ENCODE measurements around the gene CLINT1. TPM values are rescaled to one million over a fixed set of nuclear protein-coding genes. Genes with fewer than 3 reads are reported as not detected.
A peak's percentile ranks its signal among the peaks of the same experiment; 100 is the strongest.

Gene CLINT1
- total and polyA plus RNA-seq, 2 experiments from 2014 or later: 56.2 to 56.7 TPM

- H3K36me3 ChIP-seq: peaks cover 13% of the 10 kb centered on the region
- no peaks in the 10 kb centered on the region for H3K27me3 ChIP-seq
- H3K9me3 ChIP-seq (ENCODE audit: low read depth): no peaks in the 10 kb centered on the region
- no peak overlapping the region for H3K27ac ChIP-seq
- no peaks in the 10 kb centered on the region for H3K4me1 ChIP-seq (ENCODE audit: low read depth)
- TF ChIP-seq, protein P1, sequence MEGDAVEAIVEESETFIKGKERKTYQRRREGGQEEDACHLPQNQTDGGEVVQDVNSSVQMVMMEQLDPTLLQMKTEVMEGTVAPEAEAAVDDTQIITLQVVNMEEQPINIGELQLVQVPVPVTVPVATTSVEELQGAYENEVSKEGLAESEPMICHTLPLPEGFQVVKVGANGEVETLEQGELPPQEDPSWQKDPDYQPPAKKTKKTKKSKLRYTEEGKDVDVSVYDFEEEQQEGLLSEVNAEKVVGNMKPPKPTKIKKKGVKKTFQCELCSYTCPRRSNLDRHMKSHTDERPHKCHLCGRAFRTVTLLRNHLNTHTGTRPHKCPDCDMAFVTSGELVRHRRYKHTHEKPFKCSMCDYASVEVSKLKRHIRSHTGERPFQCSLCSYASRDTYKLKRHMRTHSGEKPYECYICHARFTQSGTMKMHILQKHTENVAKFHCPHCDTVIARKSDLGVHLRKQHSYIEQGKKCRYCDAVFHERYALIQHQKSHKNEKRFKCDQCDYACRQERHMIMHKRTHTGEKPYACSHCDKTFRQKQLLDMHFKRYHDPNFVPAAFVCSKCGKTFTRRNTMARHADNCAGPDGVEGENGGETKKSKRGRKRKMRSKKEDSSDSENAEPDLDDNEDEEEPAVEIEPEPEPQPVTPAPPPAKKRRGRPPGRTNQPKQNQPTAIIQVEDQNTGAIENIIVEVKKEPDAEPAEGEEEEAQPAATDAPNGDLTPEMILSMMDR (IDR thresholded peaks at IDR 0.05; ENCODE audit: low read depth, low read length): no peak
- DNase-seq (ENCODE audit: low read depth in 1 of 2, low spot score in 1 of 2): no peak
- no peak overlapping the region for H3K4me3 ChIP-seq
These were observed 41.0 kb downstream of the CLINT1 start for GRCh38 chr5:157817928-157818327.

DNA sequence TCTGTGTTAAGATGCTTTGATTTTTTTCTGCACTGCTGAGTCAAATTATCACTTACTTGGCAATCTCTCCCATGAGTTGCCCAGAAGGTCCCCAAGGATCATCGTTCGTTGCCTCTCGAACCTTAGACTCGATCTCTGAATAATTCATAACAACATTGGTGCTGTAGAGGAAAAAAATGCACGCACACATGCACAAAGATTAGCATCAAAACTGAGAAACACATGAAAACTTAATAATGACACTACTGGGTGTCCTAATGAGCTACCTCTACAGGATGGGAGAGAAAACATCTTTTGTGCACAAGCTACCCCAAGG is 41.6 kb downstream of the CLINT1 start:
- no peak for DNase-seq (ENCODE audit: low read depth in 1 of 2, low spot score in 1 of 2)
- Histone ChIP-seq H3K36me3 (peaks cover 18% of the 10 kb centered on the region), H3K4me3 (no peak overlapping the region), H3K27me3 (no peaks in the 10 kb centered on the region), H3K27ac (no peak overlapping the region), H3K9me3 (ENCODE audit: low read depth) (no peaks in the 10 kb centered on the region), H3K4me1 (ENCODE audit: low read depth) (no peaks in the 10 kb centered on the region)
- TF ChIP-seq, protein P1 (IDR thresholded peaks at IDR 0.05; ENCODE audit: low read depth, low read length): no peak

DNA sequence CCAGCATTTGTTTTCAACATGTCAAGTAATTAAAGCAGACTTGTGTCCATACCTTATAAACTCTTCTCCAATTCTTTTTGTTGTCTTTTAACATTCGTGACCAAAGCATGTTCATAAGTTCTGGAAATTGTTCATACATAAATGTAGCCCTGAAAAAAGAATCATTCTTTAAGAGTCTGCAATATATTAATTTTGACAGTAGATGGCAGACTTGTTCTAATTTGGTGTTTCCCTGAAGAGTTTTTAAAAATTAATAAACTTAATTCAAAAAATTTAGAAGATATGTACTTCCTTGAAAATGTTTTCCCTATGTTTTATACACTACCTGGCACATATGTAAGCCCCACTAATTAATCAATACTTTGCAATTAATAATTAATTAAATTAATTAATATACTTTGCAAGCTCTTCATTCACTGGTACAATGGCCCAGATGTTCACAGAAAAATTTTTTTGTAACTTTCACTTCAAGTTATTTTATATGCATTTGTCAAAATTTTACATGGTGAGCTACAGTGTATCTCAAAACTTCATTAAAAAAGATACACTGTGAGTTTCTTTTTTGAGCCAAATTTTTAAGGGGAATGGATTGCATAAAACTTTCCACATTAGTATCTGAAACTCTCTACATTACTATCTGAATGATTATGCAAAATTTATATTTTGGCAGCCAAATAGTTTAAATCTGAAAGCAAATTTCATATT is 42.1 kb downstream of the CLINT1 start:
- Histone ChIP-seq H3K27ac (no peak overlapping the region), H3K9me3 (ENCODE audit: low read depth) (no peaks in the 10 kb centered on the region), H3K4me3 (no peak overlapping the region), H3K36me3 (peaks cover 21% of the 10 kb centered on the region), H3K27me3 (no peaks in the 10 kb centered on the region), H3K4me1 (ENCODE audit: low read depth) (no peaks in the 10 kb centered on the region)
- TF ChIP-seq, protein P1 (IDR thresholded peaks at IDR 0.05; ENCODE audit: low read depth, low read length): peak; percentile 42
- DNase-seq (ENCODE audit: low read depth in 1 of 2, low spot score in 1 of 2): peak; percentile 10 to 32

- Histone ChIP-seq H3K27ac (no peak overlapping the region), H3K4me3 (no peak overlapping the region), H3K27me3 (no peaks in the 10 kb centered on the region), H3K9me3 (ENCODE audit: low read depth) (no peaks in the 10 kb centered on the region), H3K36me3 (peaks cover 44% of the 10 kb centered on the region), H3K4me1 (ENCODE audit: low read depth) (no peaks in the 10 kb centered on the region)
- no peak for DNase-seq (ENCODE audit: low read depth in 1 of 2, low spot score in 1 of 2)
- TF ChIP-seq, protein P1 (IDR thresholded peaks at IDR 0.05; ENCODE audit: low read depth, low read length): no peak
These were observed 46.9 kb downstream of the CLINT1 start for GRCh38 chr5:157812086-157812485.

GRCh38 chr5:157808043-157808442 is 50.9 kb downstream of the CLINT1 start:
- peaks cover 59% of the 10 kb centered on the region for H3K36me3 ChIP-seq
- H3K27ac ChIP-seq: no peak overlapping the region
- H3K4me3 ChIP-seq: no peak overlapping the region
- H3K9me3 ChIP-seq (ENCODE audit: low read depth): no peaks in the 10 kb centered on the region
- TF ChIP-seq, protein P1 (IDR thresholded peaks at IDR 0.05; ENCODE audit: low read depth, low read length): no peak
- DNase-seq (ENCODE audit: low read depth in 1 of 2, low spot score in 1 of 2): no peak
- H3K27me3 ChIP-seq: no peaks in the 10 kb centered on the region
- H3K4me1 ChIP-seq (ENCODE audit: low read depth): no peaks in the 10 kb centered on the region
